Central memory CD4-positive, alpha-beta T cell (primary cell): ENCODE data around the gene ARHGEF39.

ENCODE experiments used
- DNase-seq: peaks from one replicate; pipeline ENCODE4 v3.0.0; 2022

The ARHGEF39 gene

DNA sequence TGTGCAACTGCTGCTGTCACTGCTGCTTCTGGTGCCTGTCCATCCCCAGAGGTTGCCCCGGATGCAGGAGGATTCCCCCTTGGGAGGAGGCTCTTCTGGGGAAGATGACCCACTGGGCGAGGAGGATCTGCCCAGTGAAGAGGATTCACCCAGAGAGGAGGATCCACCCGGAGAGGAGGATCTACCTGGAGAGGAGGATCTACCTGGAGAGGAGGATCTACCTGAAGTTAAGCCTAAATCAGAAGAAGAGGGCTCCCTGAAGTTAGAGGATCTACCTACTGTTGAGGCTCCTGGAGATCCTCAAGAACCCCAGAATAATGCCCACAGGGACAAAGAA lies 9.0 kb upstream of the ARHGEF39 start:
- no peak for DNase-seq

DNA sequence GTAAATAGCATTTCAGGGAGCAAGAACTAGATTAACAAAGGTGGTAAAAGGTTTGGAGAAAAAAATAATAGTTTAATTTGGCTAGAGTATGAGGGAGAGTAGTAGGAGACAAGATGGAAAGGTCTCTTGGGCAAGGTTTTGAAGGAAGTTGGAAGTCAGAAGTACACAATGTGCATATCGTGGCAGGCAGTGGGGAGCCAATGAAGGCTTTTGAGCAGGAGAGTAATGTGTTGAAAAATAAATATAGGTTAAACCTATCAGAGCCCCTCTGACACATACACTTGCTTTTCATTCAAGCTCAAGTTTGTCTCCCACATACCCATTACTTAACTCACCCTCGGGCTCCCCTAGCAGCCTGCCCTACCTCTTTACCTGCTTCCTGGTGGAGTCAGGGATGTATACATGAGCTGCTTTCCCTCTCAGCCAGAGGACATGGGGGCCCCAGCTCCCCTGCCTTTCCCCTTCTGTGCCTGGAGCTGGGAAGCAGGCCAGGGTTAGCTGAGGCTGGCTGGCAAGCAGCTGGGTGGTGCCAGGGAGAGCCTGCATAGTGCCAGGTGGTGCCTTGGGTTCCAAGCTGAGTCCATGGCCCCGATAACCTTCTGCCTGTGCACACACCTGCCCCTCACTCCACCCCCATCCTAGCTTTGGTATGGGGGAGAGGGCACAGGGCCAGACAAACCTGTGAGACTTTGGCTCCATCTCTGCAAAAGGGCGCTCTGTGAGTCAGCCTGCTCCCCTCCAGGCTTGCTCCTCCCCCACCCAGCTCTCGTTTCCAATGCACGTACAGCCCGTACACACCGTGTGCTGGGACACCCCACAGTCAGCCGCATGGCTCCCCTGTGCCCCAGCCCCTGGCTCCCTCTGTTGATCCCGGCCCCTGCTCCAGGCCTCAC lies 8.4 kb upstream of the ARHGEF39 start, which contains the start of gene CA9:
CA9 (plus strand) TSS at position 797 of the 893 bp plus-strand sequence; CDS start at position 829, 32 bp downstream.
- DNase-seq, result no peak

DNA sequence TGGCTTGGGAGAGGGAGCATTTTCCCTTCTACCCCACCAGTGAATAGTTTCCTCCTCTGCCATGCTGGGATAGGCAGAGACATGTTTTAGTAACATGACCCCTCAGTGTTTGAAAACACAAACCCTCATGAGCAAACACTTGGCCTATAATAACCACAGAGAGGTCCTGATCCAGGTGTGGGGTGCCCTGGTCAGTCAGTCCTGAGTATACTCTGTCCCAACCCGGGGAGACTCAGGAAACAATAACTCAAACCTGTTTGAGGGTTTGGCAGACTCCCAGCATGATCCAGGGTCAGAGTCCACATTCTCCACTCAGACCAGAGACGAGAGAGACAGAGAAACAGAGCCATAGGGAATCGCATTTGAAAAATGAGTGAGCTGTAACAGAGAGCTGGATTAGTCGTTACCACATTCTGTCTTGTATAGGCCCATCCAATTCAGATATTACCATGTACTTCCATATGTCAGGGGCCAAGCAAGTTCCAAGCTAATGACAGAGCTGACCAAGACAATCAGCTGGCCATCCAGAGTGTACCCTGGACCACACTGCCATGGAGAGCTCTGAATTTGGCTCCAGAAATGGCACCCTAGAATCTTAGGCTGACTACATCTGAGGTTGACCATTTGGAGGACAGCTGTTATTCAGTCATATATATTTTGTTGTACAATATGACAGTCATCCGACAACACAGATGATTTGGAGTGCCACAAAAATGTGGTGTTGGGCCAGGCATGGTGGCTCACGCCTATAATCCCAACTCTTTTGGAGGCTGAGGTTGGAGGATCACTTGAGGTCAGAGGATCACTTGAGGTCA lies 4.5 kb upstream of the ARHGEF39 start:
- no peak for DNase-seq

DNA sequence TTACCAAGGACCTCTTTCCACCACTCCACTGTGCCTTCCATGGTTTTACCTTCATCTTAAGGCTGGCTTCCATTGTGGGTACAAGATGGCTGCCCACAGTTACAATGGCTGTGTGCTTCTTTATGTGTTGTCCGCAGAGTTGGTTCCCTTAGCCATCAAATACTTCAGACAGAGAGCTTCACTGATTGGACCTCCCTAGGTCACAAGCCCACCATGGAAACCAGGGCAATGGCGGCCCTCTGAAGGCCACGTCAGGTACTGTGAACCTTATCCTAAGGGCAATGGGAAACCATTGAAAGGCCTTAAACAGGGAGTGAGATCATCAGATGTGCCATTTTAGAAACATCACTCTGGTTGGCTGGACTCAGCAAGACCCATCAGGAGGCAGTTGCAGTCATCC lies 2.9 kb upstream of the ARHGEF39 start:
- DNase-seq, result no peak

- DNase-seq, result no peak
These were observed 1.6 kb upstream of the ARHGEF39 start for GRCh38 chr9:35666549-35666948.

DNA sequence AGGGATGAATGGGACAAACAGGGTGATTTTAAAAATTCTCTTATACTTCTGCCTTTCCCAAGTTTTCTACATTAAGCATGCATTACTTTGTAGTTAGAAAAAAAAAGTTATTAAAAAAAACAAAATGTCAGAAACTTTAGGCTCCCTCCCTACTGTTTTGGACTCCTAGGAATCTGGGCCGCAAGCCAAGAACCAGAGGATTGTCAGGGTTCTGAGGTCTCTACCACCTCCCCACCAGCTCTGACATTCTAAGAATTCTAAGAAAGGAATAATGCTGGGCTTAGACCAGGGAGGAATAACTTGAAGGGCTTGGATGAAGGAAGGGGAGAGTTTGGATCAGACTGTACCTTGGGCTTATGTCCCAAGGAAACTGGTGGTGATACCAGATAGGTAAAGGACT lies 1.1 kb upstream of the ARHGEF39 start:
- no peak for DNase-seq

GRCh38 chr9:35665471-35665818 lies 450 bp upstream of the ARHGEF39 start:
- DNase-seq, result no peak

DNA sequence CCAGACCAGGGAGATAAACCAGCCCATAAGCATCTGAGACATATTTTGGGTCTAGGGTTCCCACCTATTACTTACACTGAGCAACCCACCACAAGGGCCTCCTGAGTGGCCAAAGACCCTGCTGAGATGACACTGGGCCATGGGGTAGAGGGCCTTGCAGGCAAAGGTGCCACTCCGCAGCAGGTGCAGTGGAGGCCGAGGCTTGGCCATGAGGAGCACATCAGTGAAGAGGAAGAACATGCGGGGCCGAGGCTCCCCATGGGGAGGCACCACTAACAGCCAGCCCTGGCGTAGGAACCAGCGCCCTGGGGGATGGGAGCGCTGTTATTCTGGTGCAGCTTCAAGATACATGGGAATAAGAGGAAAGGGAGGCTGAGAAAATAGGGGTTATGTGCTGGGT lies 2.6 kb downstream of the ARHGEF39 start:
- no peak for DNase-seq

DNA sequence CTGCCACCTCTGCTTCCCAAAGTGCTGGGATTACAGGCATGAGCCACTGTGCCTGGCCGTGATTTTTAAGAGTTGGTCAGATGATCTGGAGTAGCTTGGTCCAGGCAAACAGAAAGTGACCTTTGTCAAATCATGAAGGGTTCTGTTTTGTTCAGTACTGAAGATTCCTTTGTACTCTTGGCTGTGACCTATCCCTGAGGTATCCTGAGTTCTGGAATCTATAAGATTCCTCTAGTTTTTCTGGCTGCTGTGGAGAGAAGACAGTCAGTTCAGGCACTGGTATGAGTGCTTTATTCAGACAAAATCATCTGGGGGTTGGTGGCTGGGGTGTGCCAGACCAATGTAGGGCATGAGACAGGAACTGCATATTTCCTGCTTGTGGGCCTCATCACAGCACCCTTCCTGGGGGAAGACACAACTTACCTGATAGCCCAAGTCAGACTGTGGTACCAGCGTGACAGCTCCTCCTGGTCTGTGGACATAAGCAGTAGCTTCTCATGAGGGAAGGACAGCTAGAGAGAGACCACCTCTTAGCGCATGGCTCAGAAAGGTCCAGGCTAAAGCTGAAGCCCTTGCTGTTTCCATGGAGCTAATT lies 3.1 kb downstream of the ARHGEF39 start:
- DNase-seq, result peak; percentile 73

- no peak for DNase-seq
These were observed 4.0 kb downstream of the ARHGEF39 start for GRCh38 chr9:35660966-35661415.

DNA sequence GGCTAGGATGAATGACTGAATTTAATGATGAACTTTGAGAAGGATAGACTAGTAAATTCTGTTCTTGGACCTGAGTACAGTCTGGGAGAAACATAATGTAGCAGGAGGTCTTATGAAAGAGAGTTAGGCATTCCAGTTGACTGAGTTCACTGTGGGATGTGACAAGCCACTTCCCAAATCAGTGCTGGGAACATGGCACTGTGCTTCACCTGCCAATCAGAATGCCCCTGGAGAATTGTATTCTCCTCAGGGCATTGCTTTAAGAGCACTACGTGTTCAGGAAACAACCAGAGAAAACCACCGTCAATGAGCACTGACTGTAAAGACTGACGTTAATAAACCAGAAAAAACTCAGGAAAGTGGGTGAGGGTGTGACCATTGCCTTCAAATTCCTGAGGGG lies 5.7 kb downstream of the ARHGEF39 start:
- no peak for DNase-seq

- no peak for DNase-seq
These were observed 6.1 kb downstream of the ARHGEF39 start for GRCh38 chr9:35658968-35659220.

GRCh38 chr9:35658137-35658967 lies 6.6 kb downstream of the ARHGEF39 start, which contains the start of gene CCDC107:
Gene CCDC107, plus strand, starts transcription at chr9:35658292. Its CDS starts 88 bp downstream, at chr9:35658380.
- DNase-seq, result peak; percentile 85

DNA sequence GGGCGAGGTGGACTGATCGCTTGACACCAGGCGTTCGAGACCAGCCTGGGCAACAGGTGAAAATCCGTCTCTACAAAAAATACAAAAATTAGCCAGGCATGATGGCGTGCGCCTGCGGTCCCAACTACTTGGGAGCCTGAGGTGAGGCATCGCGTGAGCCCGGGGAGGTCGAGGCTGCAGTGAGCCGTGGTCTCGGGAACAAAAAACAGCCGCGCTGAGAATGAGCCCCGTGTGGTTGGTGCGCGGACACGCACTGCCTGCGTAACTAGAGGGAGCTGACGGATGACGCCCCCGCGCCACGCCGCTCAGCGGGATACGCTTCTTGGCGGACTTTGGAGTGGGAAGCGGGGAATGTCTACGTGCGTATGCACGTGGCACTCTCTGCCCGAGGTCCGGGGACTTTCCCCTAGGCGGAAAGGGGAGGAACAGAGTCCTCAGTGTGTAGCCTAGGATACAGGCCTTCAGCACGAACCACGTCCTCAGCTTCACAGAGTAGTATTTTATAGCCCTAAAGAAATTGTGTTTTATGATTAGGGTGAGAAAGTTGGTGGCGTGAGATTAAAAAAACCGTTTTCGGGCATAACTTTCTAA lies 7.4 kb downstream of the ARHGEF39 start, which contains the start of gene RMRP:
RMRP (minus strand) TSS at position 474 of the 591 bp plus-strand sequence.
- peak; percentile 92 for DNase-seq

- no peak for DNase-seq
These were observed 8.0 kb downstream of the ARHGEF39 start for GRCh38 chr9:35656831-35657545.

DNA sequence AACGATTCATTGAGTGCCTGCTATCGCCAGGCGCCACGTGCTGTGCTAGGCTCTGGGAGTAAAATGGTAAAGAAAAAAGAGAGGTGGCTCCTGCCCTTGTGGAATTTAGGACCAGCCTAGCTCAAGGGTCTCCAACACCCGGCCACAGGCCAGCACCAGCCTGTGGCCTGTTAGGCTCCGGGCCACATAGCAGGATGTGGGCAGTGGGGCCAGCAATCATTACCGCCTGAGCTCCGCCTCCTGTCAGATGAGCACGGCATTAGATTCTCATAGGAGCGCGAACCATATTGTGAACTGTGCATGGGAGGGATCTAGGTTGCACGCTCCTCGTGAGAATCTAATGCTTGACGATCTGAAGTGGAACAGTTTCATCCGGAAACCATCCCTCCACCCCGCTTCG lies 8.6 kb downstream of the ARHGEF39 start:
- no peak for DNase-seq

GRCh38 chr9:35653611-35654010 lies 11.4 kb downstream of the ARHGEF39 start:
- DNase-seq, result no peak

DNA sequence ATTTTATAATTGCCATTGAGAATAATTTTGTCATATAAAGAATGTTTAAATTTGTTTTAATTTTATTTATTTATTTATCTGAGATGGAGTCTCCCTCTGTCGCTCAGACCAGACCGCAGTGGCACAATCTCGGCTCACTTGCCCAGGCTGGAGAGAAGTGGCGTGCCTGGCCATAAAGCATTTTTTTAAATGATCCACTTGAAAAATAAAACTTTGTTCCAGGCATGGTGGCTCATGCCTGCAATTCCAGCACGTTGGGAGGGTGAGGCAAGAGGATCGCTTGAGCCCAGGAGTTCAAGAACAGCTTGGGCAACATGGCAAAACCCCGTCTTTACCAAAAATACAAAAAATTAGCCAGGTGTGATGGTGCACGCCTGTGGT lies 12.2 kb downstream of the ARHGEF39 start:
- DNase-seq, result no peak

GRCh38 chr9:35651956-35652828 lies 12.8 kb downstream of the ARHGEF39 start:
- no peak for DNase-seq

GRCh38 chr9:35650341-35651158 lies 14.4 kb downstream of the ARHGEF39 start, which contains the start of gene SIT1:
Gene SIT1, minus strand, starts transcription at chr9:35650931. Its CDS starts 78 bp downstream, at chr9:35650853.
- peak; percentile 44 for DNase-seq
